ENCODE data around the gene ABTB2. TPM values are rescaled to one million over a fixed set of nuclear protein-coding genes. Genes with fewer than 3 reads are reported as not detected.
A peak's percentile ranks its signal among the peaks of the same experiment; 100 is the strongest.

The ABTB2 gene
- total RNA-seq, 4 donors from 2014 or later: 2.9 to 8.2 (median 6.6) TPM

DNA sequence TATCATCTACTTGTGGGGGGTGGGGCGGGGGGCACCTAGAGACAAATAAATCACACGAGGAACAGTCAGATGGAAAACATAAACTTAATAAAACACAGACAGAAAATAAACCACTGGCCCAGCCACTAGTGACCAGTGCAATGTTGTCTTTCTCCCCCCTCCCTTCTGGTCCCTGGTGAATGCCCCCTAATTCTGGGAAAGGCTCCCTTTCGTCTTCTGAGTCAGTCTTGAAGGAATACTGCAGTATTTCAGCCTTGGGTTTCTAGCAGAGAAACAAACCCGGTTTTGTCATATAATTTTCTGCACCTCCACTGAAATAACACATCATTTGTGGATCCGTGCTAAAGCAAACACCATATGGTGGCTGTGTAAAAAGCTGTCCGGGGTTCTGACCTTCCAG, 101.7 kb downstream of the ABTB2 start:
- intact Hi-C loops (cut with DNase I; ENCODE audit: low total_unique reads): no loop called here
- H3K4me1 ChIP-seq: peaks cover 0 to 9% of the 10 kb centered on the region in 2 donors
- H3K4me3 ChIP-seq: no peak overlapping the region
- TF ChIP-seq POLR2A (IDR thresholded peaks at IDR 0.05): no peak
- TF ChIP-seq, protein P1, sequence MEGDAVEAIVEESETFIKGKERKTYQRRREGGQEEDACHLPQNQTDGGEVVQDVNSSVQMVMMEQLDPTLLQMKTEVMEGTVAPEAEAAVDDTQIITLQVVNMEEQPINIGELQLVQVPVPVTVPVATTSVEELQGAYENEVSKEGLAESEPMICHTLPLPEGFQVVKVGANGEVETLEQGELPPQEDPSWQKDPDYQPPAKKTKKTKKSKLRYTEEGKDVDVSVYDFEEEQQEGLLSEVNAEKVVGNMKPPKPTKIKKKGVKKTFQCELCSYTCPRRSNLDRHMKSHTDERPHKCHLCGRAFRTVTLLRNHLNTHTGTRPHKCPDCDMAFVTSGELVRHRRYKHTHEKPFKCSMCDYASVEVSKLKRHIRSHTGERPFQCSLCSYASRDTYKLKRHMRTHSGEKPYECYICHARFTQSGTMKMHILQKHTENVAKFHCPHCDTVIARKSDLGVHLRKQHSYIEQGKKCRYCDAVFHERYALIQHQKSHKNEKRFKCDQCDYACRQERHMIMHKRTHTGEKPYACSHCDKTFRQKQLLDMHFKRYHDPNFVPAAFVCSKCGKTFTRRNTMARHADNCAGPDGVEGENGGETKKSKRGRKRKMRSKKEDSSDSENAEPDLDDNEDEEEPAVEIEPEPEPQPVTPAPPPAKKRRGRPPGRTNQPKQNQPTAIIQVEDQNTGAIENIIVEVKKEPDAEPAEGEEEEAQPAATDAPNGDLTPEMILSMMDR (IDR thresholded peaks at IDR 0.05): no peak
- H3K27me3 ChIP-seq: no peaks in the 10 kb centered on the region
- H3K36me3 ChIP-seq: no peaks in the 10 kb centered on the region
- H3K27ac ChIP-seq: no peak overlapping the region
- H3K9me3 ChIP-seq: no peaks in the 10 kb centered on the region
- no peak for DNase-seq

DNA sequence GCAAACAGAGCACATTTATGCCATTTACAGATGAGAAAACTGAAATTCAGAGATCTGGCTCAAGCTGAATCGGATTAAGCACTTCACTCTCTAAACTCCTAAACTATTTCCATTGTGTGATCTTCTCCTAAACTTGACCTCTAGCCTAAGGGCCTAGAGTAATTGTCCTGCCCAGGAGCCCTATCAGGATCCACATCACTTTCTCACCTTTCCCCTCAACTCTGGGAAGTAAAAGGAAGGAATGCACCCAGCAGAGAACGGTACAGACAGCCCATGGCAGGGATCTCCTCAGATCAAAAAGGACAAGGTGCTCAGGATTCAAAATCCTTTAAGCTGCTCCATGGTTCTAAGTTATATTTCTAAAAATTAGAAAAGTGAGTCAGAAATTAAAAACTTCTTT, 102.7 kb downstream of the ABTB2 start:
- TF ChIP-seq, protein P1 (IDR thresholded peaks at IDR 0.05): no peak
- TF ChIP-seq POLR2A (IDR thresholded peaks at IDR 0.05): no peak

DNA sequence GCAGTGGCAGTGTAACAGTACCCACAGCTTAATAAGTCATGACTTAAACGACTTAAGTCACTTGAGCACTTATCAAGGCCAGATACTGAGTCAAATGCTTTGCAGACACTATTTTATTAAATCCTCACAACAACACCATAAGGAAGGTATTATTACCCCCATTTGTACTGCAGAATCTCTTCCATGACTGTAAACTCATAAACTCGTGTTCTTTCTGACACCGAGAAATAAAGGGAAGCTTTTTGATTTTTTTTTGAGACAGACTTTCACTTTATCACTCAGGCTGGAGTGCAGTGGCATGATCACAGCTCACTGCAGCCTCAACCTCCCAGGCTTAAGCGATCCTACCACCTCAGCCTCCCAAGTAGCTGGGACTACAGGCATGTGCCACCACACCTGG, 103.8 kb downstream of the ABTB2 start:
- intact Hi-C loops (cut with DNase I; ENCODE audit: low total_unique reads): no loop called here

More for the DNA sequence above, 102.7 kb downstream of the ABTB2 start:
- no peaks in the 10 kb centered on the region for H3K27me3 ChIP-seq
- no peaks in the 10 kb centered on the region for H3K36me3 ChIP-seq
- peaks cover 0 to 12% of the 10 kb centered on the region in 2 donors for H3K4me1 ChIP-seq
- no peak for DNase-seq
- H3K4me3 ChIP-seq: no peak overlapping the region
- no peak overlapping the region for H3K27ac ChIP-seq
- intact Hi-C loops (cut with DNase I; ENCODE audit: low total_unique reads): no loop called here
- no peaks in the 10 kb centered on the region for H3K9me3 ChIP-seq

DNA sequence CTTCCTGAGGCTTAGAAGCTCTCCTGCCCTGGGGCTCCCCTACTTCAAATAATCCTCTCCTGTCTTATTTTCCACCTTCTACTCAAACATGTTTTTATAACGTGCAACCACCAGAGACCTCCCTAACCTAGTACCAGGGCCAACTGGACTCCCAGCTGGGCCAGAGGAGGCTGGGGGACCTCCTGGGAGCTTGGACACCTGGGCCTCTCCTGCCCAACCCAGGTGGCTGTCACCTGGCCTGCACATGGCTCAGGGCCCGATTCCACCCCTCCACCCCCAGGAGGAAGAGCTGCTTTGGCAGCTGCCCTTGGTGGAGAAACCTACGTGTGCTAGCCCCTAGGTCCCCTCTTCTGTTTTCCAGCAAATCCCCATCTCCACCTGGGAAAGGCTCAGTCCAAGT, 105.2 kb downstream of the ABTB2 start:
- Histone ChIP-seq H3K36me3 (no peaks in the 10 kb centered on the region), H3K4me3 (no peak overlapping the region), H3K27me3 (no peaks in the 10 kb centered on the region), H3K9me3 (no peaks in the 10 kb centered on the region), H3K27ac (peak overlapping the region in 1 of 2 donors; percentile 73), H3K4me1 (peaks cover 0 to 12% of the 10 kb centered on the region in 2 donors)
- intact Hi-C loops (cut with DNase I; ENCODE audit: low total_unique reads): no loop called here
- no peak for DNase-seq
- TF ChIP-seq POLR2A (IDR thresholded peaks at IDR 0.05): no peak
- TF ChIP-seq, protein P1 (IDR thresholded peaks at IDR 0.05): no peak

More for the DNA sequence above, 103.8 kb downstream of the ABTB2 start:
- no peaks in the 10 kb centered on the region for H3K9me3 ChIP-seq
- DNase-seq: no peak
- H3K36me3 ChIP-seq: no peaks in the 10 kb centered on the region
- TF ChIP-seq, protein P1 (IDR thresholded peaks at IDR 0.05): no peak
- TF ChIP-seq POLR2A (IDR thresholded peaks at IDR 0.05): no peak
- H3K27ac ChIP-seq: no peak overlapping the region
- peaks cover 0 to 12% of the 10 kb centered on the region in 2 donors for H3K4me1 ChIP-seq
- H3K4me3 ChIP-seq: no peak overlapping the region
- H3K27me3 ChIP-seq: no peaks in the 10 kb centered on the region

DNA sequence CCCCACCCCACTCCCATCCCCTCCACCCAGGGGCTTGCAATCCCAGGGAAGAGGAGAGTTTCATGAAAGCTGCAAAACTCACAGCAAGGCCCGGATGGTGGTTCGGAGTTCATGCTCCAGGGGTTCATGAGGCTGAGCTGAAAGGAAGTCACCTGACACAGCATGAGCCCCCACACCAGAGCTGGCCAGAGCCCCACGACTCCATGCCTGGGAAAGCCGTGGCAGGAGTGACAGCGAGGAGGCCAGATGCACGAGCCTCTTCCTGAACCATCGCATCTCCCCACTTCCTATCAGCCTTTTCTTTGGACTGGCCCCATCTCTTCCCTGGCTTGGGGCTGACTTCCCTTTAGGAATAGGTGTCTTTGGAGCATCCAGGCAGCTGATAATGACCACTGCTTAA, 105.8 kb downstream of the ABTB2 start:
- Histone ChIP-seq H3K27me3 (no peaks in the 10 kb centered on the region), H3K4me1 (peaks cover 0 to 12% of the 10 kb centered on the region in 2 donors), H3K36me3 (no peaks in the 10 kb centered on the region), H3K9me3 (no peaks in the 10 kb centered on the region), H3K4me3 (no peak overlapping the region), H3K27ac (peak overlapping the region; percentile 53 to 73)
- DNase-seq: no peak
- intact Hi-C loops (cut with DNase I; ENCODE audit: low total_unique reads): no loop called here
- no peak for TF ChIP-seq POLR2A (IDR thresholded peaks at IDR 0.05)
- TF ChIP-seq, protein P1 (IDR thresholded peaks at IDR 0.05): no peak
